Left lung (tissue), 10 donors: ENCODE data around the gene NR3C2. TPM values are rescaled to one million over a fixed set of nuclear protein-coding genes. Genes with fewer than 3 reads are reported as not detected.
A peak's percentile ranks its signal among the peaks of the same experiment; 100 is the strongest.

Source experiments
- ATAC-seq: fragments of 200-7000 bp; cut with Tn5 transposase; one replicate; pipeline ENCODE4 v1.9.1; 2020; ENCODE audit warnings: moderate library complexity
- DNase-seq, 4 donors: peaks; one replicate each; pipeline ENCODE4 v3.0.0-alpha.2; 2013 to 2020
- H3K27ac ChIP-seq, 2 donors: fragments of 200-600 bp; sonication (generic) in 1 of 2; one replicate each; pipeline versions ENCODE4 v1.5.0 to v1.8.0; 2020 to 2021
- H3K27me3 ChIP-seq, 2 donors: fragments of 200-600 bp; sonication (generic) in 1 of 2; one replicate each; pipeline versions ENCODE4 v1.5.0 to v1.8.0; 2020 to 2021
- H3K36me3 ChIP-seq, 2 donors: fragments of 200-600 bp; sonication (generic) in 1 of 2; one replicate each; pipeline versions ENCODE4 v1.5.0 to v1.8.0; 2020 to 2021
- H3K4me1 ChIP-seq, 2 donors: fragments of 200-600 bp; one replicate each; pipeline ENCODE4 v1.8.0; 2021
- H3K4me3 ChIP-seq, 2 donors: fragments of 200-600 bp; sonication (generic) in 1 of 2; one replicate each; pipeline versions ENCODE4 v1.5.0 to v1.8.0; 2020 to 2021; ENCODE audit warnings: mild to moderate bottlenecking in 1 of 2
- H3K9me3 ChIP-seq, 2 donors: fragments of 200-600 bp; sonication (generic) in 1 of 2; one replicate each; pipeline versions ENCODE4 v1.5.0 to v1.8.0; 2020 to 2021
- intact Hi-C, 2 donors: fragments of 100-400 bp; cut with DNase I; formaldehyde crosslinking; loops; one replicate each; pipeline versions ENCODE4 v1.11.2 to v1.14.2; 2022
- polyA plus RNA-seq, 6 donors: library from polyadenylated mRNA; unstranded; fragments of 120-200 nt; gene quantifications; one replicate each; pipeline ENCODE4 v1.2.1, GENCODE V29; 2013; ENCODE audit not compliant: insufficient read length in 6 of 6
- total RNA-seq, 2 donors: library from RNA; stranded (reverse); fragmentation: NEBNext Ultra II Directional; extraction: Animal tissue kit (Norgen Biotek cat#: 25700); gene quantifications; one replicate each; pipeline ENCODE4 v1.2.1, GENCODE V29; 2021
- TF ChIP-seq, protein P1 (sequence below), 2 donors: fragments of 200-600 bp; sonication (generic) in 1 of 2; IDR thresholded peaks; one replicate each; pipeline versions ENCODE4 v1.5.0 to v1.8.0; 2021; ENCODE audit warnings: antibody characterized with exemption in 2 of 2
- donor health status: DM: no; HTN: yes; CAD: no.
- donor health status: DM: no; HTN: no; CAD: no.

The NR3C2 gene
- total and polyA plus RNA-seq, 8 donors, result 13.1 to 25.0 (median 17.0) TPM

DNA sequence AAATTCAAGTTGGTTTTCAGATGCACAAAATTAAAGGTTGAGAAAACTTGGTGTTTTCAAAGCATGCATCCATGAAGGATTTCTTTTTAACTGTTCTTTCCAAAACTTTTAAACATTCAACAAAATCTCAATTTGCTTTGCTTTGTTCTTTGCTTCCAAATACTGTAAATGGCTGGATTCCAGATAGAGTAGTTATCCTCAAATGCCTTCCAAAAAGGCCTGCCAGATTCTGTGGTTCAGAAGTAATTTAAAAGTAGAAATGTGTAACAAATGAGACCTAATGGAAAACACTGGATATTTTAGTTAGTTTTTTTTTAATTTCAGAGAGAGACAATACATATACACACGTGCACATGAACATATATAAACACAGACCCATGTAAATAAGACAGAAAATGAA, 97.3 kb downstream of the NR3C2 start:
- intact Hi-C loops, result no loop called here
- Histone ChIP-seq H3K27ac (no peak overlapping the region), H3K36me3 (no peaks in the 10 kb centered on the region), H3K27me3 (no peaks in the 10 kb centered on the region), H3K9me3 (no peaks in the 10 kb centered on the region), H3K4me1 (peaks cover 0 to 5% of the 10 kb centered on the region in 2 donors), H3K4me3 (no peak overlapping the region)
- DNase-seq (peak in 2 of 4 donors; percentile 20 to 44), ATAC-seq (no peak)
- TF ChIP-seq, protein P1, sequence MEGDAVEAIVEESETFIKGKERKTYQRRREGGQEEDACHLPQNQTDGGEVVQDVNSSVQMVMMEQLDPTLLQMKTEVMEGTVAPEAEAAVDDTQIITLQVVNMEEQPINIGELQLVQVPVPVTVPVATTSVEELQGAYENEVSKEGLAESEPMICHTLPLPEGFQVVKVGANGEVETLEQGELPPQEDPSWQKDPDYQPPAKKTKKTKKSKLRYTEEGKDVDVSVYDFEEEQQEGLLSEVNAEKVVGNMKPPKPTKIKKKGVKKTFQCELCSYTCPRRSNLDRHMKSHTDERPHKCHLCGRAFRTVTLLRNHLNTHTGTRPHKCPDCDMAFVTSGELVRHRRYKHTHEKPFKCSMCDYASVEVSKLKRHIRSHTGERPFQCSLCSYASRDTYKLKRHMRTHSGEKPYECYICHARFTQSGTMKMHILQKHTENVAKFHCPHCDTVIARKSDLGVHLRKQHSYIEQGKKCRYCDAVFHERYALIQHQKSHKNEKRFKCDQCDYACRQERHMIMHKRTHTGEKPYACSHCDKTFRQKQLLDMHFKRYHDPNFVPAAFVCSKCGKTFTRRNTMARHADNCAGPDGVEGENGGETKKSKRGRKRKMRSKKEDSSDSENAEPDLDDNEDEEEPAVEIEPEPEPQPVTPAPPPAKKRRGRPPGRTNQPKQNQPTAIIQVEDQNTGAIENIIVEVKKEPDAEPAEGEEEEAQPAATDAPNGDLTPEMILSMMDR (IDR thresholded peaks at IDR 0.05), result no peak

DNA sequence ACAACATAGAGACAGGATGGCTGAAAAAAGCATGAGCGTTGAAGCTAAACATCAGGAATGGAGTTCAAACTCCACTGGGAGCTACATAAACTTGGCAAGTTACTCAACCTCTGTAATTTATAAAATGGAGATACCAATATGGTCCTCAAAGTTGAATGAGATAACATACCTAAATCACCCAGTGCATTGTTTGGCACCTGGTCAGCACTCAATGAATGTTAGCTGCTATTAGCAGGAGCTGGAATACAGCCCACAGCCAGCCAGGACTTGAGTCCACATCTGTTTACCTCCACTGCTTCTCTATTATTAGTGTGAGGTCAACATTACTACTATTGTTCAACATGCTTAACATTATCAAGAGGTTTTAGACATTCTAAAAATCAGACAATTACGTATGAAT, 97.9 kb downstream of the NR3C2 start:
- DNase-seq (no peak), ATAC-seq (peak; percentile 30)
- TF ChIP-seq, protein P1 (IDR thresholded peaks at IDR 0.05), result no peak

GRCh38 chr4:148341980-148342800, 100.0 kb downstream of the NR3C2 start:
- DNase-seq (no peak), ATAC-seq (peak; percentile 56)
- Histone ChIP-seq H3K36me3 (no peaks in the 10 kb centered on the region), H3K4me1 (peaks cover 0 to 5% of the 10 kb centered on the region in 2 donors), H3K9me3 (peaks cover 0 to 7% of the 10 kb centered on the region in 2 donors), H3K4me3 (no peak overlapping the region), H3K27ac (no peak overlapping the region), H3K27me3 (no peaks in the 10 kb centered on the region)
- intact Hi-C loops, result no loop called here
- TF ChIP-seq, protein P1 (IDR thresholded peaks at IDR 0.05), result no peak

More for the DNA sequence above, 97.9 kb downstream of the NR3C2 start:
- H3K9me3 ChIP-seq, result peaks cover 0 to 3% of the 10 kb centered on the region in 2 donors
- no peak overlapping the region for H3K27ac ChIP-seq
- no peak overlapping the region for H3K4me3 ChIP-seq
- intact Hi-C loops, result no loop called here
- no peaks in the 10 kb centered on the region for H3K27me3 ChIP-seq
- no peaks in the 10 kb centered on the region for H3K36me3 ChIP-seq
- H3K4me1 ChIP-seq, result peaks cover 0 to 5% of the 10 kb centered on the region in 2 donors

- DNase-seq, result no peak
- H3K36me3 ChIP-seq, result no peaks in the 10 kb centered on the region
- intact Hi-C loops, result no loop called here
Measured at GRCh38 chr4:148335133-148335532, 107.1 kb downstream of the NR3C2 start.

GRCh38 chr4:148333265-148333664, 108.9 kb downstream of the NR3C2 start:
- no peak overlapping the region for H3K27ac ChIP-seq
- no peaks in the 10 kb centered on the region for H3K4me1 ChIP-seq
- intact Hi-C loops, result no loop called here
- H3K36me3 ChIP-seq, result no peaks in the 10 kb centered on the region
- no peak for ATAC-seq
- H3K27me3 ChIP-seq, result no peaks in the 10 kb centered on the region
- DNase-seq, result no peak
- no peak overlapping the region for H3K4me3 ChIP-seq
- TF ChIP-seq, protein P1 (IDR thresholded peaks at IDR 0.05), result no peak
- no peaks in the 10 kb centered on the region for H3K9me3 ChIP-seq

More at GRCh38 chr4:148335133-148335532, 107.1 kb downstream of the NR3C2 start:
- Histone ChIP-seq H3K4me3 (no peak overlapping the region), H3K27ac (no peak overlapping the region), H3K4me1 (no peaks in the 10 kb centered on the region), H3K27me3 (no peaks in the 10 kb centered on the region), H3K9me3 (peaks cover 0 to 7% of the 10 kb centered on the region in 2 donors)
- TF ChIP-seq, protein P1 (IDR thresholded peaks at IDR 0.05), result no peak
- no peak for ATAC-seq
